Colonic mucosa (tissue), 4 donors: Measurements from ENCODE around the gene STOML2. TPM values are rescaled to one million over a fixed set of nuclear protein-coding genes. Genes with fewer than 3 reads are reported as not detected.

ENCODE experiments used
- DNase-seq: peaks from one replicate; pipeline ENCODE4 v3.0.0-alpha.2; 2020
- H3K27ac ChIP-seq: fragments of 200-600 bp; one replicate; pipeline ENCODE4 v1.8.0; 2021
- H3K27me3 ChIP-seq: fragments of 200-600 bp; one replicate; pipeline ENCODE4 v1.8.0; 2021
- H3K36me3 ChIP-seq: fragments of 200-600 bp; one replicate; pipeline ENCODE4 v1.8.0; 2021
- H3K4me1 ChIP-seq: fragments of 200-600 bp; one replicate; pipeline ENCODE4 v1.8.0; 2021; ENCODE audit warnings: mild to moderate bottlenecking
- H3K4me3 ChIP-seq: fragments of 200-600 bp; one replicate; pipeline ENCODE4 v1.8.0; 2021
- H3K9ac ChIP-seq, 2 donors: one replicate each; pipeline ENCODE4 v1.7.0; 2013; ENCODE audit warnings: control low read depth in 2 of 2, low read depth in 2 of 2, low read length in 2 of 2
- H3K9me3 ChIP-seq: fragments of 200-600 bp; one replicate; pipeline ENCODE4 v1.8.0; 2021
- intact Hi-C: fragments of 100-400 bp; cut with DNase I; formaldehyde crosslinking; loops from one replicate; pipeline ENCODE4 v1.14.1; 2022
- total RNA-seq, 2 donors: library from RNA; stranded (reverse); fragmentation: NEBNext Ultra II Directional in 1 of 2; extraction: Animal tissue kit (Norgen Biotek cat#: 25700) in 1 of 2; gene quantifications; one replicate each; pipeline ENCODE4 v1.2.1, GENCODE V29; 2021
- TF ChIP-seq, protein P1 (sequence below): fragments of 200-600 bp; IDR thresholded peaks from one replicate; pipeline ENCODE4 v1.8.0; 2022; ENCODE audit warnings: antibody characterized with exemption, mild to moderate bottlenecking
- donor health status: healthy.
- donor health status: DM: no; HTN: no; CAD: no.
- donor health status: DM: no; HTN: no; CAD: no.

STOML2 gene
- total RNA-seq, 2 donors from 2014 or later = 111 to 233 TPM

DNA sequence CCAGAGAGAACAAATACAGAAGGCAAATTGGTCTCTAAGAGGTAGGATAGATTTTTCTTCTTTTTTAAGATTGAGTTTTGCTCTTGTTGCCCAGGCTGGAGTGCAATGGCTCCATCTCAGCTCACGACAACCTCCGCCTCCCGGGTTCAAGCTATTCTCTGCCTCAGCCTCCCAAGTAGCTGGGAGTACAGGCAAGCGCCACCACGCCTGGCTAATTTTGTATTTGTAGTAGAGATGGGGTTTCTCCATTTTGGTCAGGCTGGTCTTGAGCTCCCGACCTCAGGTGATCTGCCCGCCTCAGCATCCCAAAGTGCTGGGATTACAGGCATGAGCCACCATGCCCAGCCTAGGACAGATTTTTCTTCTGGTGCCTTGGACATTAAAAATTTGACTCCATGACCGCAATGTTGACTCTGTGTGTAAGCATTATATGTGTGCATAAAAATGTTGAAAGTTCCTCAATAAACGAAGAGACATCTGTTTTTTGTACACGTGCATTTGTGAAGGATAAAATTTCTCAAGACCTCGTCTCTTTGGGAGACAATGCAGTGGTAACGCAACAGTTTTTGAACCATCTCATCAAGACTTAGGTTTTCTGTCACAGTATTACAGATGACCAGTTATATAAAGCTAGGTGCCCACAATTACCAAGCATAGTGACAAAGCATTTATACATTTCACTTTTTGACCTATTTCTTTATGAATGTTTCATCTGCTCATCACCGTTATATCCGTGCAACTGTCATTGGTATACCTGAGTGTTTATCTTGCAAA lies 47.9 kb downstream of the STOML2 start:
- no peak for DNase-seq
- no peaks in the 10 kb centered on the region for H3K9me3 ChIP-seq
- no peak overlapping the region for H3K9ac ChIP-seq
- intact Hi-C loops = loop anchor here (10.0 kb wide), 1 partner anchor 160 kb away; a partner anchor contains a TSS
- no peaks in the 10 kb centered on the region for H3K27me3 ChIP-seq
- H3K4me1 ChIP-seq = no peaks in the 10 kb centered on the region
- no peak overlapping the region for H3K27ac ChIP-seq
- H3K36me3 ChIP-seq = peaks cover 31% of the 10 kb centered on the region
- no peak overlapping the region for H3K4me3 ChIP-seq
- TF ChIP-seq, protein P1, sequence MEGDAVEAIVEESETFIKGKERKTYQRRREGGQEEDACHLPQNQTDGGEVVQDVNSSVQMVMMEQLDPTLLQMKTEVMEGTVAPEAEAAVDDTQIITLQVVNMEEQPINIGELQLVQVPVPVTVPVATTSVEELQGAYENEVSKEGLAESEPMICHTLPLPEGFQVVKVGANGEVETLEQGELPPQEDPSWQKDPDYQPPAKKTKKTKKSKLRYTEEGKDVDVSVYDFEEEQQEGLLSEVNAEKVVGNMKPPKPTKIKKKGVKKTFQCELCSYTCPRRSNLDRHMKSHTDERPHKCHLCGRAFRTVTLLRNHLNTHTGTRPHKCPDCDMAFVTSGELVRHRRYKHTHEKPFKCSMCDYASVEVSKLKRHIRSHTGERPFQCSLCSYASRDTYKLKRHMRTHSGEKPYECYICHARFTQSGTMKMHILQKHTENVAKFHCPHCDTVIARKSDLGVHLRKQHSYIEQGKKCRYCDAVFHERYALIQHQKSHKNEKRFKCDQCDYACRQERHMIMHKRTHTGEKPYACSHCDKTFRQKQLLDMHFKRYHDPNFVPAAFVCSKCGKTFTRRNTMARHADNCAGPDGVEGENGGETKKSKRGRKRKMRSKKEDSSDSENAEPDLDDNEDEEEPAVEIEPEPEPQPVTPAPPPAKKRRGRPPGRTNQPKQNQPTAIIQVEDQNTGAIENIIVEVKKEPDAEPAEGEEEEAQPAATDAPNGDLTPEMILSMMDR = no peak

GRCh38 chr9:35054185-35054835 lies 48.6 kb downstream of the STOML2 start:
- Histone ChIP-seq H3K36me3 (peaks cover 24% of the 10 kb centered on the region), H3K27ac (no peak overlapping the region), H3K27me3 (no peaks in the 10 kb centered on the region), H3K4me1 (no peaks in the 10 kb centered on the region), H3K4me3 (no peak overlapping the region), H3K9me3 (no peaks in the 10 kb centered on the region), H3K9ac (no peak overlapping the region)
- TF ChIP-seq, protein P1 = no peak
- intact Hi-C loops = loop anchor here (10.0 kb wide), 1 partner anchor 160 kb away; a partner anchor contains a TSS
- DNase-seq = no peak

GRCh38 chr9:35051069-35051967 lies 51.6 kb downstream of the STOML2 start:
- intact Hi-C loops = loop anchor here (10.0 kb wide), 1 partner anchor 157 kb away; a partner anchor contains a TSS
- Histone ChIP-seq H3K27me3 (no peaks in the 10 kb centered on the region), H3K9me3 (no peaks in the 10 kb centered on the region), H3K9ac (no peak overlapping the region), H3K27ac (no peak overlapping the region), H3K4me1 (no peaks in the 10 kb centered on the region), H3K4me3 (no peak overlapping the region), H3K36me3 (peaks cover 1% of the 10 kb centered on the region)
- DNase-seq = peak; percentile 31
- TF ChIP-seq, protein P1 = peak; percentile 43

Other genes with a start within 250 kb of the STOML2 start
- gene PHF24, start 144.8 kb downstream of the STOML2 start, total RNA-seq = under 1 TPM in 1 of 2 donors, not detected in 1; 0.64 TPM
- gene DNAJB5, start 113.4 kb downstream of the STOML2 start, total RNA-seq = 1 to 10 TPM; 1.6 to 8.5 TPM
- 100 to 1,000 TPM; 176 to 287 TPM for gene VCP, start 30.5 kb downstream of the STOML2 start, total RNA-seq
- 10 to 100 TPM; 11.4 to 47.5 TPM for gene FANCG, start 23.2 kb downstream of the STOML2 start, total RNA-seq
- gene PIGO, start 6.5 kb downstream of the STOML2 start, total RNA-seq = 10 to 100 TPM; 27.6 to 51.3 TPM
- gene ATOSB, start 12.7 kb upstream of the STOML2 start, total RNA-seq = 10 to 100 TPM; 16.8 to 44.6 TPM
- 10 to 100 TPM; 43.6 to 56.1 TPM for gene UNC13B, start 58.9 kb upstream of the STOML2 start, total RNA-seq